Endothelial cell (in vitro differentiated cells): Measurements from ENCODE around the gene OR10J1. TPM values are rescaled to one million over a fixed set of nuclear protein-coding genes. Genes with fewer than 3 reads are reported as not detected.

ENCODE experiments used
- DNase-seq: peaks from one replicate; pipeline ENCODE4 v3.0.0; 2021; ENCODE audit warnings: low spot score
- H3K27ac Mint-ChIP-seq: one replicate; pipeline ENCODE4 v1.8.0; 2021; ENCODE audit warnings: mixed read lengths, inconsistent platforms; ENCODE audit not compliant: unreplicated experiment
- H3K27me3 Mint-ChIP-seq: one replicate; pipeline ENCODE4 v1.8.0; 2021; ENCODE audit warnings: mild to moderate bottlenecking, moderate library complexity, mixed read lengths, inconsistent platforms; ENCODE audit not compliant: unreplicated experiment
- H3K36me3 Mint-ChIP-seq: one replicate; pipeline ENCODE4 v1.8.0; 2021; ENCODE audit warnings: mild to moderate bottlenecking, low read depth, mixed read lengths, inconsistent platforms; ENCODE audit not compliant: unreplicated experiment
- H3K4me1 Mint-ChIP-seq: one replicate; pipeline ENCODE4 v1.8.0; 2021; ENCODE audit warnings: mild to moderate bottlenecking, mixed read lengths, inconsistent platforms; ENCODE audit not compliant: unreplicated experiment
- H3K4me3 Mint-ChIP-seq: one replicate; pipeline ENCODE4 v1.8.0; 2021; ENCODE audit warnings: mild to moderate bottlenecking, mixed read lengths, inconsistent platforms; ENCODE audit not compliant: unreplicated experiment
- H3K9me3 Mint-ChIP-seq: one replicate; pipeline ENCODE4 v1.8.0; 2021; ENCODE audit warnings: mixed read lengths, inconsistent platforms; ENCODE audit not compliant: unreplicated experiment
- CTCF ChIP-seq: fragments of 200-600 bp; sonication (generic); IDR thresholded peaks from one replicate; pipeline ENCODE4 v1.5.0; 2021; ENCODE audit warnings: antibody characterized with exemption; ENCODE audit not compliant: unreplicated experiment
- total RNA-seq: library from RNA; stranded (reverse); fragmentation: NEBNext Ultra II Directional; extraction: Animal tissue kit (Norgen Biotek cat#: 25700); gene quantifications from one replicate; pipeline ENCODE4 v1.2.1, GENCODE V29; 2021; ENCODE audit not compliant: unreplicated experiment

The OR10J1 gene
- total RNA-seq, 1 donor from 2014 or later = not detected

- H3K4me1 Mint-ChIP-seq = no peaks in the 10 kb centered on the region
- TF ChIP-seq CTCF = no peak
- H3K36me3 Mint-ChIP-seq = no peaks in the 10 kb centered on the region
- H3K27ac Mint-ChIP-seq = no peak overlapping the region
- H3K4me3 Mint-ChIP-seq = no peak overlapping the region
- H3K27me3 Mint-ChIP-seq = no peaks in the 10 kb centered on the region
- no peaks in the 10 kb centered on the region for H3K9me3 Mint-ChIP-seq
- no peak for DNase-seq
These were observed 10.3 kb upstream of the OR10J1 start for GRCh38 chr1:159429074-159429861.

GRCh38 chr1:159430985-159431384 lies 8.5 kb upstream of the OR10J1 start:
- H3K4me1 Mint-ChIP-seq = no peaks in the 10 kb centered on the region
- DNase-seq = no peak
- no peak overlapping the region for H3K4me3 Mint-ChIP-seq
- no peak for TF ChIP-seq CTCF
- no peaks in the 10 kb centered on the region for H3K36me3 Mint-ChIP-seq
- no peaks in the 10 kb centered on the region for H3K9me3 Mint-ChIP-seq
- no peak overlapping the region for H3K27ac Mint-ChIP-seq
- no peaks in the 10 kb centered on the region for H3K27me3 Mint-ChIP-seq

- TF ChIP-seq CTCF = no peak
- no peaks in the 10 kb centered on the region for H3K9me3 Mint-ChIP-seq
- no peak for DNase-seq
- no peak within 1 kb of the TSS for H3K27ac Mint-ChIP-seq
- no peak within 1 kb of the TSS for H3K4me3 Mint-ChIP-seq
- no peaks in the 10 kb centered on the region for H3K27me3 Mint-ChIP-seq
- H3K36me3 Mint-ChIP-seq = no peaks in the 10 kb centered on the region
- H3K4me1 Mint-ChIP-seq = no peaks in the 10 kb centered on the region
These were observed 7.6 kb upstream of the OR10J1 start, which contains the start of gene OR10J4 for GRCh38 chr1:159431904-159432303. Gene OR10J4 (plus strand): TSS chr1:159432204.

GRCh38 chr1:159436469-159436868 lies 3.1 kb upstream of the OR10J1 start:
- no peaks in the 10 kb centered on the region for H3K36me3 Mint-ChIP-seq
- no peak for DNase-seq
- H3K4me3 Mint-ChIP-seq = no peak overlapping the region
- no peaks in the 10 kb centered on the region for H3K4me1 Mint-ChIP-seq
- H3K27me3 Mint-ChIP-seq = no peaks in the 10 kb centered on the region
- no peak for TF ChIP-seq CTCF
- no peak overlapping the region for H3K27ac Mint-ChIP-seq
- no peaks in the 10 kb centered on the region for H3K9me3 Mint-ChIP-seq

- Mint-ChIP-seq H3K36me3 (no peaks in the 10 kb centered on the region), H3K4me1 (no peaks in the 10 kb centered on the region), H3K9me3 (no peaks in the 10 kb centered on the region), H3K4me3 (no peak overlapping the region), H3K27ac (no peak overlapping the region), H3K27me3 (no peaks in the 10 kb centered on the region)
- no peak for TF ChIP-seq CTCF
- DNase-seq = no peak
These were observed 1.8 kb downstream of the OR10J1 start for GRCh38 chr1:159441360-159441759.
